Common myeloid progenitor, CD34-positive (primary cell): ENCODE measurements around the gene CDK9.

Experiments
- CTCF ChIA-PET: fragments of 350-600 bp; sonication (Branson Sonifier 250); formaldehyde crosslinking; loops from one replicate; lab custom pipeline; 2021; ENCODE audit warnings: antibody characterized with exemption; lab: Charles Lee
- POLR2A ChIA-PET: fragments of 350-600 bp; sonication (Branson Sonifier 250); formaldehyde crosslinking; loops from one replicate; lab custom pipeline; 2021; ENCODE audit warnings: antibody characterized with exemption; lab: Charles Lee
- DNase-seq, 3 donors: peaks; one replicate each; pipeline versions ENCODE4 v3.0.0 to v3.0.0-alpha.2; 2013
- H3K27ac ChIP-seq, 2 experiments: 1 replicate in 1 of 2; 2 replicates in 1 of 2; pipeline ENCODE4 v1.7.0; 2013; ENCODE audit warnings: inconsistent platforms in 2 of 2, low read length in 2 of 2, mild to moderate bottlenecking in 2 of 2, low read depth in 1 of 2, moderate library complexity in 1 of 2; ENCODE audit not compliant: severe bottlenecking in 2 of 2, insufficient read depth in 1 of 2, poor library complexity in 1 of 2
- H3K27me3 ChIP-seq, 5 experiments: replicated peaks in 2 of 5; 1 replicate in 3 of 5; 2 replicates in 2 of 5; pipeline versions ENCODE4 v1.6.1 to v1.7.0; 2013; ENCODE audit warnings: low read length in 4 of 5, mild to moderate bottlenecking in 2 of 5, moderate library complexity in 2 of 5, inconsistent platforms in 1 of 5; ENCODE audit not compliant: insufficient read depth in 5 of 5, control insufficient read depth in 4 of 5
- H3K36me3 ChIP-seq, 4 experiments: 1 replicate in 2 of 4; 2 replicates in 2 of 4; pipeline versions ENCODE4 v1.6.1 to v1.7.0; 2013; ENCODE audit warnings: low read length in 3 of 4, control low read depth in 1 of 4, mild to moderate bottlenecking in 1 of 4; ENCODE audit not compliant: control insufficient read depth in 4 of 4, insufficient read depth in 4 of 4
- H3K4me1 ChIP-seq, 4 experiments: 1 replicate in 3 of 4; 2 replicates in 1 of 4; pipeline versions ENCODE4 v1.6.1 to v1.7.1; 2013; ENCODE audit warnings: low read length in 3 of 4, mild to moderate bottlenecking in 3 of 4, control low read depth in 1 of 4, inconsistent platforms in 1 of 4, moderate library complexity in 1 of 4; ENCODE audit not compliant: control insufficient read depth in 4 of 4, insufficient read depth in 4 of 4; ENCODE audit errors: control extremely low read depth in 1 of 4
- H3K4me3 ChIP-seq, 7 experiments: 1 replicate in 4 of 7; 2 replicates in 3 of 7; pipeline versions ENCODE4 v1.5.1 to v1.7.0; 2013; ENCODE audit warnings: mild to moderate bottlenecking in 7 of 7, low read length in 6 of 7, moderate library complexity in 6 of 7, inconsistent platforms in 2 of 7, low read depth in 2 of 7, control low read depth in 1 of 7; ENCODE audit not compliant: insufficient read depth in 4 of 7, control insufficient read depth in 1 of 7; ENCODE audit errors: extremely low read depth in 1 of 7
- H3K9me3 ChIP-seq, 5 experiments: 1 replicate in 4 of 5; 2 replicates in 1 of 5; pipeline versions ENCODE4 v1.6.1 to v1.7.1; 2013; ENCODE audit warnings: low read length in 4 of 5, mild to moderate bottlenecking in 2 of 5, inconsistent platforms in 1 of 5, low read depth in 1 of 5, moderate library complexity in 1 of 5; ENCODE audit not compliant: control insufficient read depth in 4 of 5, insufficient read depth in 2 of 5; ENCODE audit errors: control extremely low read depth in 1 of 5
- WGBS: methylation state at CpG from one replicate; pipeline ENCODE4 v1.1.5; 2013; ENCODE audit not compliant: insufficient coverage; 5-methylcytosine and 5-hydroxymethylcytosine counted together

Gene CDK9

DNA sequence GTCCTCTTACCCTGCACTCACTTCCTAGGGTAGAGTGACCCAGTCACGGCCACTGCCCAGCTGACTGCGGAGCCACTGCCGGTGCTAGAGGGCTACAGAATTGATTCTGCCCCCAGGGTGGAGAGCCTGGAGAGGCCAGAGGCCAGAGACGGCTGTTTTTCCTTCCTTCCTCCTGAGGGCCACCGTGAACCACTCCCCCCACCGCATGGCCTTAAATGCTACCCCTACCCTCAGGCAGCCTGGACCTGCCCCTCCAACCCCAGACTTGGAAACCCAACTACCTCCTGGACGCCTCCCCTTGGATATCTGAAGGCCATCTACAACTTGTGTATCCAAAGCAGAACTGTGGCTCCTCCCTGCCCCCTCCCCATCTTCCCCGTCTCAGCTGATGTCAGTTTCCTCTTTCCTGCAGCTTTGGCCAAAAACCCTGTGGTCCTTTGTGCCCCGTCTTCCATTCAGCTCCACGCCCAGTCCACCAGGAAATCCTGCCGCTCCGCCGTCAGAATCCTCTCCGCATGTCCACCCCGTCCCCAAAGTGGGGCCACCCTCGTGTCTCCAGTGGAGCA lies 23.6 kb upstream of the CDK9 start:
- DNase-seq: peak in 2 of 3 donors; percentile 60 to 64
- peaks cover 0 to 35% (median 33%) of the 10 kb centered on the region in 4 experiments for H3K4me1 ChIP-seq
- ChIA-PET CTCF (interaction anchor here (0.7 to 14.0 kb wide), 9 partner anchors 9 to 148 kb away, joined by 3 to 244 read pairs (median 4); partner anchors contain the start of genes CDK9, SH2D3C and TOR2A), POLR2A (interaction anchor here (0.6 to 2.7 kb wide), 3 partner anchors 8 to 42 kb away, joined by 3 to 11 read pairs (median 4); partner anchors contain the start of gene CDK9)
- H3K4me3 ChIP-seq: peak overlapping the region in 1 of 7 experiments; percentile 53
- peak overlapping the region in 1 of 2 experiments; percentile 49 for H3K27ac ChIP-seq
- no peaks in the 10 kb centered on the region for H3K9me3 ChIP-seq
- H3K36me3 ChIP-seq: peaks cover 7 to 61% (median 32%) of the 10 kb centered on the region in 4 experiments
- 17% methylated on average over 16 of the region's 16 CpGs for WGBS
- no peaks in the 10 kb centered on the region for H3K27me3 ChIP-seq

DNA sequence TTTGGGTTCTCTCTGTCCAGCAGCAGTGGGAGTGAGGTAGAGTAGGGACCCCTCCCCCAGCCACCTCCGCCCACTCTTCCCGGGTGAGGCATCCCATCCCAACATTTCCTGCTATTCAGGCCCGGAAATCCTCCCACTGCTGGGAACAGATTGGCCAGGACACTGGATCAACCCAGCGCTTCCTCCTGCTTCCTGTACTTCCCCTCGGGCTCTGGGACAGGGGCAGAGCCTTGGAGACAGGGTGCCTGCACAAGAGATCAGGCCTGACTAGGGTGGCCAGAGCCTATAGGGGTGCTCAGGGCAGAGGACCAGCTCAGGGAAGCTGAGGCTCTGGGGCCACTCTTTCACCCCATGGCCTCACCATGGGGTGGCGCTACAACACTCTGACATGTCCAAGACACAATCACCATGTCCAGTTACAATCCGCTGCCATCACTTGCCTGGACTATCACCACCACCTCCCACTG lies 21.9 kb upstream of the CDK9 start:
- ChIA-PET POLR2A (interaction anchor here (1.5 to 2.7 kb wide), 2 partner anchors 19 to 21 kb away, joined by 6 to 11 read pairs; partner anchors contain the start of gene CDK9), CTCF (interaction anchor here (0.7 to 14.0 kb wide), 14 partner anchors 9 to 158 kb away, joined by 3 to 244 read pairs (median 5); partner anchors contain the start of genes CDK9 and SH2D3C)
- H3K27ac ChIP-seq: no peak overlapping the region
- H3K9me3 ChIP-seq: no peaks in the 10 kb centered on the region
- H3K4me3 ChIP-seq: no peak overlapping the region
- peaks cover 7 to 64% (median 29%) of the 10 kb centered on the region in 4 experiments for H3K36me3 ChIP-seq
- WGBS: 62% methylated on average over 7 of the region's 7 CpGs
- peak in 2 of 3 donors; percentile 41 to 53 for DNase-seq
- peaks cover 2 to 52% (median 51%) of the 10 kb centered on the region in 4 experiments for H3K4me1 ChIP-seq
- no peaks in the 10 kb centered on the region for H3K27me3 ChIP-seq

DNA sequence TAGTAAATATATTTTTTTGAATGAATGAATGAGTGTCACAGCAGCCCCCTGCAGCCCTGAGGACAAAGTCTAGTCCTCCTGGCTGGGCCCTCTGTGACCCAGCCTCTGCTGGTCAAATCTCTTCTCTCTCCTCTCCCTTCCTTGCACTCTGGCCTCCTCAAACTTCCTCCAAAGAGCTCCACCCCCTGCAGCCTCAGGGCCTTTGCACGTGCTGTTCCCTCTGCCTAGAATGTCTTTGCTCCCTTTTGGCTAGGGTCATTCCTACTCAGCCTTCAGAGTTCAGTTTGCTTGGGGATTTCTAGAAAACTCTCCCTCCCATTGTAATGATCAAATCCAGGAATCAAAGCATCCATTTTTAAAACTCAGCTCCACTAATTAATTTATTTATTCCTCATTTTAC lies 20.4 kb upstream of the CDK9 start:
- ChIA-PET CTCF (interaction anchor here (0.8 to 14.0 kb wide), 11 partner anchors 10 to 156 kb away, joined by 3 to 244 read pairs (median 8); partner anchors contain the start of genes CDK9, SH2D3C and TOR2A), POLR2A (interaction anchor here (1.3 kb wide), 1 partner anchor 17 kb away, joined by 4 read pairs; no protein-coding TSS in a partner anchor)
- H3K27me3 ChIP-seq: no peaks in the 10 kb centered on the region
- peaks cover 7 to 64% (median 22%) of the 10 kb centered on the region in 4 experiments for H3K36me3 ChIP-seq
- DNase-seq: no peak
- no peaks in the 10 kb centered on the region for H3K9me3 ChIP-seq
- 100% methylated on average over 1 of the region's 1 CpG for WGBS
- peaks cover 4 to 66% (median 65%) of the 10 kb centered on the region in 4 experiments for H3K4me1 ChIP-seq
- H3K4me3 ChIP-seq: no peak overlapping the region
- H3K27ac ChIP-seq: no peak overlapping the region

DNA sequence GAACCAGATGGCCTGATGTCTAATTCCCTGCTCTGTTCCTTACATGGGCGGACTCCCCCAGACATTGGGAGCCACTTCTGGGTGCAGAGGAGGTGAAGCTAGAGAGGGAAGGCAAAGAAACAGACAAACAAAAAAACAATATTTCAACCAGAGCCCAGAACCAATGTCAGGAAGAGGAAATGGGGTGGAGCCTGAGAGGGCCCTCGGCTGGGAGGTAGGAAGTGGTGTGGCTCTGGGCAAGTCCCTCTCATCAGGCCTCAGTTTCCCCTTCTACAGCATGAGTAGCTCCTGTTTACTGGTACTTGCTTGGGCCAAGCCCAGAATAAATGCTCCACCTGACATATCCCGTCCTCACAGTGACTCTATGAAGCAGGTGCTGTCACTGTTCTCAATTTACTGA lies 18.4 kb upstream of the CDK9 start:
- H3K27me3 ChIP-seq: no peaks in the 10 kb centered on the region
- H3K4me3 ChIP-seq: peak overlapping the region in 2 of 7 experiments; percentile 16 to 45
- H3K36me3 ChIP-seq: peaks cover 3 to 57% (median 18%) of the 10 kb centered on the region in 4 experiments
- DNase-seq: no peak
- peaks cover 6 to 72% (median 68%) of the 10 kb centered on the region in 4 experiments for H3K4me1 ChIP-seq
- no peaks in the 10 kb centered on the region for H3K9me3 ChIP-seq
- ChIA-PET POLR2A (no interaction called here), CTCF (interaction anchor here (1.0 to 14.0 kb wide), 12 partner anchors 8 to 154 kb away, joined by 3 to 244 read pairs (median 4); partner anchors contain the start of genes CDK9, SH2D3C and TOR2A)
- peak overlapping the region in 1 of 2 experiments; percentile 57 for H3K27ac ChIP-seq
- WGBS: 0% methylated on average over 1 of the region's 3 CpGs

DNA sequence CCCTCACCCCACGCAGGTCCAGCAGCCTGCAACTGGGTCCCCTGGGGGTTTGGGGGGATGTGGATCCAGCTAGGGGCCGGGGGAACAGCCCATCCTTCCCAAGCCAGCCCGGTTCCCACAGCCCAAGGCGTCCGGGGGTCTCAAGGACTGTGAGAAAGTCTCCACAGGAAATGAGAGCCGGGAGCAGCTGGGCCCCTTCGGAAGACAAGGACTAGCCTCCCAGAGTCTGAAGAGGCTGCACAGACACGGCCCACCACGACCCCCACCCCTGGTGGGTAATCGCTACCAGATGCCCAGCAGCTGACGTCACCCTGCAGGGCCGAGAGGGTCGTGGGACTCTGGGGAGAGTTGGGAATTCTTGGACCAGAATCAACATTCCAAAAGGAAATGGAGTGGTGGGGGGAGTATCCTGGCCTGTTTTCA lies 17.9 kb upstream of the CDK9 start:
- H3K4me1 ChIP-seq: peaks cover 6 to 67% (median 63%) of the 10 kb centered on the region in 4 experiments

DNA sequence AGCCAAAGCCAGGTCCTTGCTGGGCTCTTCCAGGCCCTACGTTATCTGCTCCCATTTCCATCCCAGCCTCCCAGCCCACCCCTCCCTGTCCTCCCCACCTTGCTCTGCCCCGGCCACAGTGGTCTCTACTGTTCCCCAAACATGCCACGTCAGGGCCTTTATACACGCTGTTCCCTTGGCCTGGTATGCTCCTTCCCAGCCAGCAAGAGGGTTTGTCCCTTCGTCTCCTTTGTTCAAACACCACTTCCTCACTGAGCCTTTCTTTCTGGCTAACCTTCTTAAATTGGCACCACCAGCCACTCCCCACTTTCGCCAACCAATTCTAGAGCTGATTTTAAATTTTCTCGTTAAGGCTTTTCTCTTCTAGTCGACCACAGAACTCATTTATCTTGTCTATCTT lies 17.1 kb upstream of the CDK9 start:
- Histone ChIP-seq H3K4me3 (peak overlapping the region in 2 of 7 experiments; percentile 11 to 16), H3K36me3 (peaks cover 3 to 60% (median 24%) of the 10 kb centered on the region in 4 experiments), H3K4me1 (peaks cover 6 to 62% (median 61%) of the 10 kb centered on the region in 4 experiments), H3K27me3 (no peaks in the 10 kb centered on the region), H3K27ac (peak overlapping the region; percentile 25 to 57), H3K9me3 (no peaks in the 10 kb centered on the region)
- peak in 2 of 3 donors; percentile 34 to 38 for DNase-seq
- CTCF ChIA-PET: interaction anchor here (1.2 to 14.0 kb wide), 5 partner anchors 9 to 107 kb away, joined by 4 to 244 read pairs (median 12); partner anchors contain the start of genes CDK9, SH2D3C and TOR2A
- 70% methylated on average over 6 of the region's 8 CpGs for WGBS
- POLR2A ChIA-PET: no interaction called here

More for the DNA sequence above, 17.9 kb upstream of the CDK9 start:
- 83% methylated on average over 8 of the region's 13 CpGs for WGBS
- Histone ChIP-seq H3K36me3 (peaks cover 3 to 60% (median 21%) of the 10 kb centered on the region in 4 experiments), H3K27me3 (no peaks in the 10 kb centered on the region), H3K9me3 (no peaks in the 10 kb centered on the region), H3K4me3 (peak overlapping the region in 2 of 7 experiments; percentile 16 to 45), H3K27ac (peak overlapping the region; percentile 25 to 57)
- no peak for DNase-seq
- ChIA-PET POLR2A (no interaction called here), CTCF (interaction anchor here (0.7 to 14.0 kb wide), 9 partner anchors 8 to 105 kb away, joined by 3 to 244 read pairs (median 3); partner anchors contain the start of genes CDK9, SH2D3C and TOR2A)
